ENCODE measurements around the gene IGSF3. TPM values are rescaled to one million over a fixed set of nuclear protein-coding genes. Genes with fewer than 3 reads are reported as not detected.

IGSF3 gene
- total and polyA plus RNA-seq, 2 of the 8 experiments (the other 6 are each of a cell fraction or from before 2014, with no cell fraction given) = 30.0 to 32.2 TPM

DNA sequence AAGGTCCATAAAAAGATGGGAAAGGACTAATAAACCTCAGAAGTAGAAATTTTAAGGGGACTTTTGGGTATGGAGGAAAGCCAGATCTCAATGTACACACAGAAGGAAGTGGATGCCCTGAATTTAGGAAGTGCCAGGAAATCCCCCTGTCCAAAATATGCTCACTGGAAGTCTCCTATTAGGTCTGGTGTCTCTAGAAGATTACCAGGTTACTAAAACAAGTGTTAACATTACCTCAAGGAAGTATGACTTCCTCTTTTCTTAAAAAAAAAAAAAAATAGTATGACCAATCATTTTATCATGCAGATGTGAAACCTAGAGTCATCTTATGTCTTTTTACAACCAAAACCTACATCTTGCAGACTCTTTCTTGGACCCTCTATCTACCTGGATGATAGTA lies 127.4 kb downstream of the IGSF3 start:
- Histone ChIP-seq H3K9ac (replicated peaks in 1 of 4; ENCODE audit: extremely low read depth in 1 of 4, low read depth in 3 of 4, low read length in 3 of 4) (no peak overlapping the region), H2BK15ac (ENCODE audit: low read length) (no peak overlapping the region), H3K18ac (ENCODE audit: extremely low read depth, low read length) (no peak overlapping the region), H4K91ac (replicated peaks; ENCODE audit: insufficient read length, low read length) (no peak overlapping the region), H3K56ac (replicated peaks; ENCODE audit: insufficient read length, low read depth, low read length) (no peak overlapping the region), H2BK5ac (ENCODE audit: low read depth, low read length) (no peak overlapping the region), H3K9me3 (ENCODE audit: insufficient read depth in 2 of 2, low read depth in 1 of 2, low read length in 1 of 2) (no peaks in the 10 kb centered on the region), H2BK20ac (ENCODE audit: low read length) (no peak overlapping the region), H3K79me2 (ENCODE audit: control insufficient read depth in 1 of 2, insufficient read depth in 2 of 2, low read length in 2 of 2) (no peaks in the 10 kb centered on the region), H4K20me1 (replicated peaks in 1 of 2; ENCODE audit: control insufficient read depth in 1 of 2, insufficient read depth in 2 of 2, low read length in 2 of 2) (peaks cover 0 to 1% of the 10 kb centered on the region in 2 experiments), H4K8ac (ENCODE audit: extremely low read depth, insufficient read depth, low read length) (no peak overlapping the region), H2AFZ (ENCODE audit: low read length) (no peak overlapping the region), H2BK12ac (ENCODE audit: low read depth, low read length) (no peak overlapping the region), H2AK5ac (ENCODE audit: low read depth, low read length) (no peak overlapping the region), H3K36me3 (ENCODE audit: control insufficient read depth in 2 of 4, insufficient read depth in 4 of 4, low read length in 3 of 4) (no peaks in the 10 kb centered on the region; a peak in 1 of 8 replicates), H3K27ac (ENCODE audit: low read depth, low read length) (no peak overlapping the region), H3K23ac (ENCODE audit: insufficient read length) (no peak overlapping the region), H4K5ac (ENCODE audit: insufficient read length, low read depth, low read length) (no peak overlapping the region), H3K23me2 (ENCODE audit: low read depth, low read length) (no peaks in the 10 kb centered on the region), H3K4me3 (ENCODE audit: extremely low read depth in 1 of 4, insufficient read depth in 2 of 4, low read depth in 3 of 4, low read length in 4 of 4) (no peak overlapping the region), H3K27me3 (replicated peaks in 1 of 4; ENCODE audit: control insufficient read depth in 3 of 4, extremely low read depth in 1 of 4, insufficient read depth in 3 of 4, low read length in 3 of 4) (no peaks in the 10 kb centered on the region), H3K4ac (replicated peaks; ENCODE audit: insufficient read length, low read depth, low read length) (no peak overlapping the region), H3K79me1 (ENCODE audit: low read depth, low read length) (no peaks in the 10 kb centered on the region), H3K14ac (ENCODE audit: insufficient read length) (no peak overlapping the region), H3K4me2 (ENCODE audit: insufficient read depth in 1 of 2, low read depth in 2 of 2, low read length in 2 of 2) (no peak overlapping the region), H3K4me1 (replicated peaks in 1 of 4; ENCODE audit: control insufficient read depth in 3 of 4, insufficient read depth in 4 of 4, low read length in 3 of 4) (no peaks in the 10 kb centered on the region), H2BK120ac (replicated peaks; ENCODE audit: low read depth, low read length) (no peak overlapping the region)
- no peak for DNase-seq (ENCODE audit: low read depth in 1 of 2, low spot score in 2 of 2)
- POLR2A ChIA-PET (ENCODE audit: partially characterized antibody) = no interaction called here
- CTCF ChIA-PET (ENCODE audit: partially characterized antibody) = interaction anchor here (0.6 to 0.7 kb wide), 2 partner anchors 238 to 372 kb away, joined by 3 read pairs; no protein-coding TSS in a partner anchor
- FAIRE-seq = no peak
- TF ChIP-seq TBP (IDR thresholded peaks at IDR 0.05; ENCODE audit: low read depth, low read length) (no peak), TAF7 (optimal IDR thresholded peaks at IDR 0.05; ENCODE audit: borderline replicate concordance, low read depth, low read length) (no peak)

Measured in H1 (cell line).